Left colon (tissue), 2 donors: ENCODE measurements around the gene EDEM3. TPM values are rescaled to one million over a fixed set of nuclear protein-coding genes. Genes with fewer than 3 reads are reported as not detected.
A peak's percentile ranks its signal among the peaks of the same experiment; 100 is the strongest.
"Not testable (repeated sequence)": the region's sequence is repeated elsewhere in the genome, so short reads cannot be mapped to it uniquely, and the experiment has no call there.

Source experiments
- ATAC-seq: fragments of 200-7000 bp; cut with Tn5 transposase; one replicate; pipeline ENCODE4 v1.9.1; 2020; ENCODE audit warnings: mild to moderate bottlenecking, moderate library complexity
- DNase-seq, 2 donors: peaks; one replicate each; pipeline ENCODE4 v3.0.0-alpha.2; 2020
- intact Hi-C, 2 donors: fragments of 100-400 bp; cut with DNase I in 1 of 2; cut with micrococcal nuclease in 1 of 2; formaldehyde crosslinking; loops; one replicate each; pipeline versions ENCODE4 v1.11.2 to v1.14.0; 2022; cut with DNase I, micrococcal nuclease
- long read RNA-seq: library from polyadenylated mRNA; unstranded; transcript quantifications from one replicate; pipeline ENCODE4 v2.0.0, GENCODE V29; 2021
- total RNA-seq, 2 donors: library from RNA; stranded (reverse); fragmentation: NEBNext Ultra II Directional; extraction: Animal tissue kit (Norgen Biotek cat#: 25700); gene quantifications; one replicate each; pipeline ENCODE4 v1.2.1, GENCODE V29; 2021
- donor health status: DM: no; HTN: no; CAD: no.
- donor health status: DM: yes; HTN: yes; CAD: no.

EDEM3 gene
- total RNA-seq = 10 to 100 TPM; 68.6 to 81.6 TPM
- long read RNA-seq, full-length matches to known transcripts = 21 of 53 reads
- long read RNA-seq, partial matches to known transcripts = 9 of 53 reads
- long read RNA-seq, other reads (novel, unspliced or antisense) = 23 of 53 reads

GRCh38 chr1:184754476-184755225, at the start of gene EDEM3:
TSS of gene EDEM3 (minus strand) at chr1:184754858. CDS start at chr1:184754646, 212 bp downstream.
- DNase-seq = peak; percentile 97 to 100
- intact Hi-C loops = loop anchor here in 1 of 2 donors (2.0 kb wide), 1 partner anchor 50 kb away; no protein-coding TSS in a partner anchor
- ATAC-seq = peak; percentile 89

- intact Hi-C loops = loop anchor here (2.0 to 10.0 kb wide), 2 partner anchors 49 to 181 kb away; partner anchors contain the start of gene EDEM3 (in 1 of the 2)
- DNase-seq = no peak
- ATAC-seq = peak; percentile 44
These were observed 49.6 kb upstream of the EDEM3 start for GRCh38 chr1:184804220-184804619.

- intact Hi-C loops = loop anchor here in 1 of 2 donors (10.0 kb wide), 1 partner anchor 182 kb away; no protein-coding TSS in a partner anchor
- ATAC-seq (no peak), DNase-seq (no peak)
These were observed 48.5 kb upstream of the EDEM3 start for GRCh38 chr1:184803180-184803492.

GRCh38 chr1:184802354-184803179, 47.9 kb upstream of the EDEM3 start:
- no peak for ATAC-seq
- no peak for DNase-seq
- intact Hi-C loops = loop anchor here in 1 of 2 donors (10.0 kb wide), 1 partner anchor 182 kb away; no protein-coding TSS in a partner anchor

GRCh38 chr1:184801503-184801902, 46.8 kb upstream of the EDEM3 start:
- ATAC-seq = no peak
- DNase-seq = no peak
- intact Hi-C loops = loop anchor here in 1 of 2 donors (10.0 kb wide), 1 partner anchor 183 kb away; no protein-coding TSS in a partner anchor

- DNase-seq (no peak), ATAC-seq (no peak)
- intact Hi-C loops = loop anchor here in 1 of 2 donors (10.0 kb wide), 1 partner anchor 184 kb away; no protein-coding TSS in a partner anchor
These were observed 46.2 kb upstream of the EDEM3 start for GRCh38 chr1:184800876-184801275.

- no peak for ATAC-seq
- intact Hi-C loops = no loop called here
- DNase-seq = no peak
These were observed 39.3 kb upstream of the EDEM3 start for GRCh38 chr1:184793967-184794366.

- peak; percentile 76 for DNase-seq
- ATAC-seq = peak; percentile 92
- intact Hi-C loops = no loop called here
These were observed 37.9 kb upstream of the EDEM3 start for GRCh38 chr1:184792450-184792969.

GRCh38 chr1:184791550-184791900, 36.9 kb upstream of the EDEM3 start:
- no peak for ATAC-seq
- DNase-seq = no peak
- intact Hi-C loops = no loop called here

- intact Hi-C loops = no loop called here
- ATAC-seq = no peak
- DNase-seq = no peak
These were observed 36.2 kb upstream of the EDEM3 start for GRCh38 chr1:184790642-184791549.

- intact Hi-C loops = no loop called here
- DNase-seq (no peak), ATAC-seq (peak; percentile 63)
These were observed 35.2 kb upstream of the EDEM3 start for GRCh38 chr1:184789884-184790283.

- intact Hi-C loops = no loop called here
- no peak for ATAC-seq
- DNase-seq = no peak
These were observed 34.3 kb upstream of the EDEM3 start for GRCh38 chr1:184788970-184789369.

GRCh38 chr1:184785529-184785928, 30.9 kb upstream of the EDEM3 start:
- no peak for ATAC-seq
- intact Hi-C loops = no loop called here
- DNase-seq = no peak

GRCh38 chr1:184783723-184784122, 29.1 kb upstream of the EDEM3 start:
- intact Hi-C loops, ATAC-seq, DNase-seq: not testable (repeated sequence)

GRCh38 chr1:184781941-184782340, 27.3 kb upstream of the EDEM3 start:
- intact Hi-C loops = no loop called here
- ATAC-seq = no peak
- no peak for DNase-seq

GRCh38 chr1:184775885-184776284, 21.2 kb upstream of the EDEM3 start:
- DNase-seq = no peak
- ATAC-seq = no peak
- intact Hi-C loops = no loop called here

GRCh38 chr1:184775329-184775728, 20.7 kb upstream of the EDEM3 start:
- ATAC-seq (no peak), DNase-seq (no peak)
- intact Hi-C loops = no loop called here

GRCh38 chr1:184773762-184774320, 19.2 kb upstream of the EDEM3 start:
- DNase-seq (peak; percentile 35 to 63), ATAC-seq (peak; percentile 99)
- intact Hi-C loops = no loop called here
